HG02588 (cell line): ENCODE measurements around the gene HEXD.
"Not testable (repeated sequence)": the region's sequence is repeated elsewhere in the genome, so short reads cannot be mapped to it uniquely, and the experiment has no call there.

Experiments
- ATAC-seq: cut with Tn5 transposase; IDR thresholded peaks from one replicate; pipeline ENCODE4 v1.9.1; 2021; ENCODE audit warnings: mild to moderate bottlenecking, moderate library complexity; ENCODE audit not compliant: unreplicated experiment

The HEXD gene

GRCh38 chr17:82439829-82440365 is 21.8 kb downstream of the HEXD start:
- ATAC-seq, result no peak

- ATAC-seq, result no peak
Observed at GRCh38 chr17:82440469-82440981, 22.4 kb downstream of the HEXD start.

- ATAC-seq, result no peak
Observed at GRCh38 chr17:82440991-82441627, 23.0 kb downstream of the HEXD start.

- no peak for ATAC-seq
Observed at GRCh38 chr17:82441691-82442487, 23.7 kb downstream of the HEXD start.

- ATAC-seq, result no peak
Observed at GRCh38 chr17:82442643-82443464, 24.7 kb downstream of the HEXD start.

GRCh38 chr17:82443465-82444283 is 25.5 kb downstream of the HEXD start:
- ATAC-seq, result no peak

GRCh38 chr17:82444284-82444893 is 26.2 kb downstream of the HEXD start:
- no peak for ATAC-seq

- ATAC-seq, result no peak
Observed at GRCh38 chr17:82444941-82445521, 26.9 kb downstream of the HEXD start.

- no peak for ATAC-seq
Observed at GRCh38 chr17:82445542-82445941, 27.4 kb downstream of the HEXD start.

GRCh38 chr17:82446124-82446523 is 28.0 kb downstream of the HEXD start:
- no peak for ATAC-seq

- no peak for ATAC-seq
Observed at GRCh38 chr17:82446649-82447048, 28.5 kb downstream of the HEXD start.

GRCh38 chr17:82447876-82448275 is 29.7 kb downstream of the HEXD start:
- no peak for ATAC-seq

GRCh38 chr17:82449131-82449882 is 31.2 kb downstream of the HEXD start:
- ATAC-seq, result peak; percentile 39

GRCh38 chr17:82449883-82450356 is 31.8 kb downstream of the HEXD start:
- peak; percentile 5 for ATAC-seq

GRCh38 chr17:82450357-82451106 is 32.4 kb downstream of the HEXD start, which contains the start of gene CYBC1:
Gene CYBC1, minus strand, starts transcription at chr17:82450752. Its CDS starts 1,498 bp downstream, at chr17:82449254.
- ATAC-seq, result peak; percentile 69

- ATAC-seq, result no peak
Observed at GRCh38 chr17:82452162-82452561, 34.0 kb downstream of the HEXD start.

- ATAC-seq, result not testable (repeated sequence)
Observed at GRCh38 chr17:82453151-82453550, 35.0 kb downstream of the HEXD start.

- ATAC-seq, result not testable (repeated sequence)
Observed at GRCh38 chr17:82453706-82454105, 35.6 kb downstream of the HEXD start.
